Measurements from ENCODE around the gene KCTD11. TPM values are rescaled to one million over a fixed set of nuclear protein-coding genes. Genes with fewer than 3 reads are reported as not detected.
A peak's percentile ranks its signal among the peaks of the same experiment; 100 is the strongest.

The KCTD11 gene
- total RNA-seq, 1 experiment from 2014 or later = 5.1 TPM

DNA sequence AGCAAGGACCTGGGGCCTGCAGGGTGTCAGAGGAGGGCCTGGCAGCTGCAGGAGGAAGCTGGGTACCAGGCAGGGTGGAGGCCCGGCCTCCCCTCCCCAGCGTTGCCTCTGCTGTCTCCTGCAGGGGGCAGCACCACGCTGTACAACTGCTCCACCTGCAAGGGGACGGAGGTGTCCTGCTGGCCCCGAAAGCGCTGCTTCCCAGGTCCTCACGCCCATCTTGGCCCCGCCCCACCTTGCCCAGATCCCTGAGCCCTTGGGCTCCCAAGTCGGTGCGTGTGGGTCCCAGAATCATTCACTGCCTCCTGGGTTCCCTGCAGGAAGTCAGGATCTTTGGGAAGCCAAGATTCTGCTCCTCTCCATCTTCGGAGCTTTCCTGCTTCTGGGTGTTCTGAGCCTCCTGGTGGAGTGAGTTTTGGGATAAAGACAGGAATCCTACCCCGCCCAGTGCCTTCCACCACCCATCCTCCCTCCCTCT is 4.1 kb downstream of the KCTD11 start:
- peak; percentile 78 to 82 for DNase-seq

GRCh38 chr17:7356756-7357155 is 4.8 kb downstream of the KCTD11 start:
- Mint-ChIP-seq H3K36me3 (ENCODE audit: insufficient read depth, unreplicated experiment) (no peaks in the 10 kb centered on the region), H3K27me3 (ENCODE audit: insufficient read depth, unreplicated experiment) (no peaks in the 10 kb centered on the region), H3K27ac (ENCODE audit: unreplicated experiment) (no peak overlapping the region), H3K4me1 (ENCODE audit: low read depth, unreplicated experiment) (peaks cover 11% of the 10 kb centered on the region), H3K9me3 (ENCODE audit: unreplicated experiment) (no peaks in the 10 kb centered on the region), H3K4me3 (ENCODE audit: unreplicated experiment) (no peak overlapping the region)
- Histone ChIP-seq H3K27me3 (replicated peaks; ENCODE audit: control insufficient read depth, insufficient read depth, low read length) (no peaks in the 10 kb centered on the region), H3K4me1 (no peaks in the 10 kb centered on the region), H3K4me3 (ENCODE audit: low read depth, low read length) (no peak overlapping the region), H3K9me3 (no peaks in the 10 kb centered on the region), H3K36me3 (ENCODE audit: control insufficient read depth, insufficient read depth, low read length) (no peaks in the 10 kb centered on the region)
- CTCF ChIA-PET = interaction anchor here (0.6 to 1.5 kb wide), 3 partner anchors 22 to 80 kb away, joined by 3 to 8 read pairs (median 3); no protein-coding TSS in a partner anchor
- no peak for DNase-seq
- intact Hi-C loops (cut with micrococcal nuclease; ENCODE audit: unreplicated experiment) = loop anchor here (2.0 to 5.0 kb wide), 2 partner anchors 81 to 204 kb away; partner anchors contain the start of genes FGF11, SENP3 and TMEM102
- no peak for TF ChIP-seq CTCF (IDR thresholded peaks at IDR 0.05; ENCODE audit: insufficient read depth in 1 of 2, low read depth in 1 of 2, low read length in 1 of 2, severe bottlenecking in 1 of 2, unreplicated experiment in 1 of 2)
- POLR2A ChIA-PET = no interaction called here
- no TSS peak for BruUV-seq (replicated peaks)

More for the DNA sequence above, 4.1 kb downstream of the KCTD11 start:
- H3K4me3 Mint-ChIP-seq (ENCODE audit: unreplicated experiment) = no peak overlapping the region
- POLR2A ChIA-PET = no interaction called here
- H3K27me3 Mint-ChIP-seq (ENCODE audit: insufficient read depth, unreplicated experiment) = no peaks in the 10 kb centered on the region
- no peaks in the 10 kb centered on the region for H3K9me3 Mint-ChIP-seq (ENCODE audit: unreplicated experiment)
- CTCF ChIA-PET = interaction anchor here (0.6 to 1.5 kb wide), 6 partner anchors 21 to 205 kb away, joined by 3 to 8 read pairs (median 5); partner anchors contain the start of gene TMEM102
- H3K4me1 Mint-ChIP-seq (ENCODE audit: low read depth, unreplicated experiment) = peaks cover 11% of the 10 kb centered on the region
- no peaks in the 10 kb centered on the region for H3K36me3 Mint-ChIP-seq (ENCODE audit: insufficient read depth, unreplicated experiment)
- Histone ChIP-seq H3K36me3 (ENCODE audit: control insufficient read depth, insufficient read depth, low read length) (no peaks in the 10 kb centered on the region), H3K9me3 (no peaks in the 10 kb centered on the region), H3K4me1 (no peaks in the 10 kb centered on the region), H3K27me3 (replicated peaks; ENCODE audit: control insufficient read depth, insufficient read depth, low read length) (no peaks in the 10 kb centered on the region), H3K4me3 (ENCODE audit: low read depth, low read length) (no peak overlapping the region)
- H3K27ac Mint-ChIP-seq (ENCODE audit: unreplicated experiment) = no peak overlapping the region
- BruUV-seq (replicated peaks) = no TSS peak
- intact Hi-C loops (cut with micrococcal nuclease; ENCODE audit: unreplicated experiment) = loop anchor here (2.0 to 5.0 kb wide), 2 partner anchors 81 to 205 kb away; partner anchors contain the start of genes FGF11, SENP3 and TMEM102
- TF ChIP-seq CTCF (IDR thresholded peaks at IDR 0.05; ENCODE audit: insufficient read depth in 1 of 2, low read depth in 1 of 2, low read length in 1 of 2, severe bottlenecking in 1 of 2, unreplicated experiment in 1 of 2) = peak; percentile 65 to 73

DNA sequence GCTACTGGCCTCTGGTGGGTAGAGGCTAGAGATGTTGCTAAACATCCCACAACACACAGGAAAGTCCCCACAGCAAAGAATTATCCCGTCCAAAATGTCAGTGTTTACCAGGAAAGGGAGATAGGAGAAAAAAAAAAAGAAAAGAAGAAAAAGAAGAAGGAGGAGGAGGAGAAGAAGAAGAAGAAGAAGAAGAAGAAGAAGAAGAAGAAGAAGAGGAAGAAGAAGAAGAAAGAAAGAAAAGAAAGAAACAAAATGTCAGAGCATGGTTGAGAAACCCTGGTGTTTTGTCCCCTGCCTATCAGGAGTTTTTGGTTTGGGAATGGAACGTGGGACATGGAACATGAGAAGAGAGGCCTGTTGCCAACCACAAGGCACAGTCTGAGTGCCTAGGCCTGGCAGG is 5.4 kb downstream of the KCTD11 start:
- H3K4me1 Mint-ChIP-seq (ENCODE audit: low read depth, unreplicated experiment) = peaks cover 11% of the 10 kb centered on the region
- H3K4me1 ChIP-seq = no peaks in the 10 kb centered on the region
- H3K36me3 ChIP-seq (ENCODE audit: control insufficient read depth, insufficient read depth, low read length) = no peaks in the 10 kb centered on the region
- no peak for DNase-seq
- H3K4me3 ChIP-seq (ENCODE audit: low read depth, low read length) = no peak overlapping the region
- H3K27me3 Mint-ChIP-seq (ENCODE audit: insufficient read depth, unreplicated experiment) = no peaks in the 10 kb centered on the region
- H3K27me3 ChIP-seq (replicated peaks; ENCODE audit: control insufficient read depth, insufficient read depth, low read length) = no peaks in the 10 kb centered on the region
- H3K36me3 Mint-ChIP-seq (ENCODE audit: insufficient read depth, unreplicated experiment) = no peaks in the 10 kb centered on the region
- no peak overlapping the region for H3K4me3 Mint-ChIP-seq (ENCODE audit: unreplicated experiment)
- POLR2A ChIA-PET = no interaction called here
- BruUV-seq (replicated peaks) = no TSS peak
- no peak for TF ChIP-seq CTCF (IDR thresholded peaks at IDR 0.05; ENCODE audit: insufficient read depth in 1 of 2, low read depth in 1 of 2, low read length in 1 of 2, severe bottlenecking in 1 of 2, unreplicated experiment in 1 of 2)
- no peak overlapping the region for H3K27ac Mint-ChIP-seq (ENCODE audit: unreplicated experiment)
- no peaks in the 10 kb centered on the region for H3K9me3 Mint-ChIP-seq (ENCODE audit: unreplicated experiment)
- intact Hi-C loops (cut with micrococcal nuclease; ENCODE audit: unreplicated experiment) = loop anchor here (2.0 to 5.0 kb wide), 2 partner anchors 80 to 203 kb away; partner anchors contain the start of genes FGF11, SENP3 and TMEM102
- CTCF ChIA-PET = no interaction called here
- H3K9me3 ChIP-seq = no peaks in the 10 kb centered on the region

Measured in Caco-2 (cell line).